HS-27A (cell line): ENCODE measurements around the gene ATP2B3.

ENCODE experiments used
- DNase-seq: peaks from one replicate; pipeline ENCODE4 v3.0.0-alpha.2; 2012; ENCODE audit warnings: low read depth, missing footprints

ATP2B3 gene

DNA sequence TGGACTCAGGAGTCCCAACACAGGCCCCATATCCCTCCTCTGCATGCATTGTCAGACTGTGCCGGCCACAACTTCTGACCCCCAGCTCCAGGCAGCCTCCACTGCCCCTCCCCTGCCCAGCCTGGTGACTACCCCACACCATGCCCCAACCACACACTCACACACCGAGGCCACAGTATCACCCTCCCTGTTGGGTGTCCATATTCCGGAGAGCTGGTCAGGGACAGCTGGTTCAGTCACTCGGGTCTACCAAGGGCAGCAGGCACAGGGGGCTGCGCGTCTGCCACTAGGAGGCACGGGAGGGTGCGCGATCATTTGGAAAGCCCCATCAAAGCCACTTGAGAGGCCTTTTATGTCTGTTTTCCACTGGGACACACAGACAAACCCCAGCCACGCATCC lies 55.2 kb downstream of the ATP2B3 start:
- DNase-seq: no peak

DNA sequence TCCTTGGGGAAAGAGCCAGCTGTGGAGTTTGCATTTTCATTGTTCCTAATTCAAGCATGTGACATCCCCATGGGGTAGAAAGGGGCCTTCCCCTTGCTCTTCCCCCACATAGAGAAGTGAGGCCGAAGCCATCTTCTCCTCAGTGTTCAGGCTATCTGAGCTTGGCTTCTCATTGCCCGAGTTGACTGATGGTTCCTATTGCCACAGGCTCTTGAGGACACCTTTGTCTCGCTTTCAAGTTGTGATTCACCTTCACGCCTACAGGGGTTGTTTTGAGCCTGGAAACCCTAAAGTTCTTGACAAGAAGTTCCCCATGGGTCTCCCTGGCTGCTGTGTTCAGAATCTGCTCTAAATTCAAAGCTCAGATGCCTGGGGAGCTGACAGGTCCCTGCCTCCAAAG lies 56.5 kb downstream of the ATP2B3 start:
- DNase-seq: no peak

- no peak for DNase-seq
Observed at GRCh38 chrX:153576239-153576870, 58.9 kb downstream of the ATP2B3 start.

DNA sequence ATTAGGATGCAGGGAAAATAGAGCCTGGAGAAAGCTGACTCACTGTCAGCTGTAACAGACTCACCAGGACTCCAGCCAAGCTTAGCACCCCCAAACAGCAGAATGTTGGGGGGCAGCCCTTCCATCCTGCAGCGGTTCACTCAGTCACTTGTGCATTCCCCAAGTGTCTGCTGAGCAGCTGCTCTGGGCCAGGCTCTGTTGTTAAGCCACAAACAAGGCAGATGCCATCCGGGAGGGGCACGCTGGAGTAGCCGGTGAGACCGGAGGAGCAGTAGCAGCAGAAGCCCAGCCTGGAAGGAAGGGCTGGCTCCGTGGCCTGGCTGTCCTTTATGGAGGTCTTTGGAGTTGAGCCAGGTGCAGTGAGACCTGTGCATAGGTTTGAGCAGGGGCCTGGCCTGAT lies 59.5 kb downstream of the ATP2B3 start:
- DNase-seq: no peak

GRCh38 chrX:153578200-153578835 lies 60.9 kb downstream of the ATP2B3 start:
- no peak for DNase-seq

GRCh38 chrX:153578889-153579288 lies 61.4 kb downstream of the ATP2B3 start:
- DNase-seq: no peak

DNA sequence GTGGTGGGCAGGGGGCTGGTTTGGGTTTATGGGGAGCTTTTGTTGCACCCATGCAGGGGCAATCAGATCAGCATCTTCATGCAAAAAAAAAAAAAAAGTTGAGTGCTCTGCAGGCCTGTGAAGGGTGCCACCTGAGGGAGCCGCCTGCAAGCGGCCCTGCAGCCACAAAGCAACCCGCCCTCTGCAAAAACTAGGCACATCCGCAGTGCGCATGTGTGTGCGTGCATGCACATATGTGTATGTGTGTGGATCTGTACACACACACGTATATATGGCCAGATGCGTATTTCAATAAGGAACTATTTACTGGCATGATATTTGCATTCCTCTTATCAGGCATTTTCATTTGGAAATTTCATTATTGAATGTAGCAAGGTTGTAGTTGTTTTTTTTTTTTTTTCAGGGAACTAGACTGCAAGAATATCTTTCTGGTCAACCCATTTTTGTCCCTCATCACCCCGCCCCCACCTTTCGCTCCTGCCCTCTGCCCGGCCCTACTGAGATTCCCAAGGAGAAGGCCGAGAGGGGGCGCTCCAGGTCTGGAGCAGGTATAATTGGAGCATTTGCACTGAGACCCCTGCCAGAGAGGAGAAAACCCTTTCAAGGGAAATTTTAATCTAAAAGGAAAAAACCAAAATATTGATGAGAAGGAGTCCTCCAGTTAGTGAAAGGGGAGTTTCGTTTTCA lies 63.4 kb downstream of the ATP2B3 start:
- no peak for DNase-seq

GRCh38 chrX:153582896-153583295 lies 65.5 kb downstream of the ATP2B3 start:
- DNase-seq: no peak

DNA sequence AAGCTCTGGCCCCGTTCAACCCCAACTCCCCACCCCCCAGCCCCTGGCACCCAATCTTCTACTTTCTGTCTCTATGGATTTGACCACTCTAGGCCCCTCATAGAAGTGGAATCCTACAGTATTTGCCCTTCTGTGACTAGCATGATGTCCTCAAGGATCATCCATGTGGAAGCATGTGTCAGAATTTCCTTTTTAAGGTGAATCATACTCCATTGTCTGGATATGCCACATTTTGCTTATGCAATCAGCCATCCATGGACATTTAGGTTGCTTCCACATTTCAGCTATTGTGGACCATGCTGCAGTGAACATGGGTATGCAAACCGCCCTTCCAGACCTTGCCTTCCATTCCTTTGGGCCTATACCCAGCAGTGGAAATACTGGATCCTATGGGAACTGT lies 66.0 kb downstream of the ATP2B3 start:
- DNase-seq: no peak

- no peak for DNase-seq
Observed at GRCh38 chrX:153585827-153586226, 68.4 kb downstream of the ATP2B3 start.

GRCh38 chrX:153587342-153587741 lies 69.9 kb downstream of the ATP2B3 start:
- DNase-seq: no peak

GRCh38 chrX:153588021-153588781 lies 70.8 kb downstream of the ATP2B3 start:
- no peak for DNase-seq

DNA sequence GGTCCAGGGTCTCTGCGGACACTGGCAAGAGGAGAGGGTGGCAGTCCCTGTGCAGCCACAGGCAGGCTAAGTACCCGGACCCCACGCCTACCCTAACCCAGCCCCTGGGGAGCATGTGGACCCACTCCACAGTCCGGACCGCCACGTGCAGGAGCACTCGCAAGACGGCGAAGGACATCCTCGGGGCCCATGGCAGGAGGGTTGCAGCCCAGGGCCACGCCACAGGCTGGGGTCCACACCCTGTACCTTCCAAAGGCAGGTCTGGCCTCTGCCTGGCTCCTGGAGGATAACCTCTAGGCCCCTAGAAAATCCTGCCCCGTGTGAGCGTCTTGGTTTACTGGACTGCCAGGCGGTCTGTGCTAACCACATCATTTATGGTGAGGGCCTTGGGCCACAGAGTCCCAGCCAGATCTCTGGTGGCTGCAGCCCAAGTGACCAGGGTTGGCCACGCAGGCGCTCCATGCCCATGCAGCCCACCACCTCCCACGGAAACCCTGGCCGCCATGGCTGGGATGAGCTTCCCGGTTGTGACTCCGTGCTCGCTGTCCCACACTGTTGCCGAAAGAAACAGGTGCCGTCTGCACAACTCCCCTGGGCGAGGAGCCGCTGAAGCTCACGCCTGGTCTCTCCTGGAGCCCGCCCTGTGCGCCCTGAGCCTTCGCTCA lies 71.5 kb downstream of the ATP2B3 start:
- DNase-seq: no peak

GRCh38 chrX:153590961-153591956 lies 73.8 kb downstream of the ATP2B3 start:
- no peak for DNase-seq

DNA sequence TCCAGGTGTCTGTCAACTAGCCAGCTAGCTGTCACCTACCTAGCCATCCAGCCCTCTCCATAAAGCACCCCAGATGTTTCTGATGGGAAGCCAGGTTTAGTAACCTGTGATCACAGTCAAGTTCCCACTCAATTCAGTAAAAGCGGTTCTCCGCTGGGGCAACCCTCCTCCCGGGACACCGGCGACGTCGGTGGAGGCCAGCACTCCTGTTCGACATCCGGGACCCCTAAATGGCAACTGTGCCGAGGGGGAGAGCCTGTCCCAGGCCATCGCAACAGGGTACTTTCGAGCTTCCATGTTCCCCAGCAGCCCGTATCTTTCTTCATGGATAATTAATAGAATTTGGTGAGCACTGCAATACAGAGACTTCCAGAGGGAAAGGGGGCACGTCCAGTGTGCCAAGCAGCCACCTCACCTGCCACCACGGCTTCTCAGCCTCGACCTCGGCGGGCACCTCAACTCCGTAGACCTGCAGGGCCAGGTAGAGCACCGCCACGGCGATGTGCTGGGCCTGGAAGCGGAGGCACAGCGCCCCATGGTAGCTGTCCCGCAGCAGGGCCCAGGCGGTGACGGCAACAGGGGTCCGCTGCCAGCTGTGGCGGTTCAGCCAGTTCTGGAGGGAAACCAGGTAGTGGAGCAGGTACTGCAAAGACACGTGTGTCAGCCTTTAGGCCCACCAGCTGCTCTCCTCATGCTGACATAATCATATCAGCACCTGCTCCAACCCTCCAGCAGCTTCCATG lies 74.8 kb downstream of the ATP2B3 start:
- DNase-seq: no peak

DNA sequence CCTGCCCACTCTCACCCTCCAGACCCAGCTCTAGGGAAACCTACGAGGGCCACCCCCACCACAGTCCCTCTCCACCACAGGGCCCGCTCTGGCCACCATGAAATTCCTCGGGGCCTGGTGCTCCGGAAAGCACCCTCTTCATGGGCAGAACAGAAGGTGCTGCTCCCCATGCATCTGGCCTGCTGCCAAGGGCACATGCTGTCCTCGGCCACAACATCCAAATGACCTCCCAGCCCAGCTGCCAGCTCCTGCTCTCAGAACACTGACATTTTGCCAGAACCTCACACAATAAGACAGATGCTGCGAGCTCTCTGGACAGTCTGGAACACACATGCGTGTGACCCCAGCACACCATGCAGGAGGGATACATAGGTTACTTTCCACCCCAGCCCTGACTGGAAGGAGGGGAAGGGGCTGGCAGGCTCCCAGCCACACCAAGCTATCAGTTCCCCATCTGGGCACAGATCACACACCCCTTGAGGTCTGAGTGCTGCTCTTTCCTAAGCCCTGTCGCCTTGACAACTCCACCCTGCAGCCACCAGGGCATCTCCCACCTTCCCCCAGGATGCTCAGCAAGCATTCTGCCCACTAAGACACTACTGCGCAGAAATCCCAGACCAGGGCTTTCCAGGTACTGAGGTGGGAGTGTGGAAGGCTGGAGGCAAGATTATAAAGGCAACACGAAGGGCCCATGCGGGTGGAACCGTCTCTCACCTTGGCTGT lies 75.7 kb downstream of the ATP2B3 start:
- no peak for DNase-seq

- no peak for DNase-seq
Observed at GRCh38 chrX:153593811-153594500, 76.5 kb downstream of the ATP2B3 start.

DNA sequence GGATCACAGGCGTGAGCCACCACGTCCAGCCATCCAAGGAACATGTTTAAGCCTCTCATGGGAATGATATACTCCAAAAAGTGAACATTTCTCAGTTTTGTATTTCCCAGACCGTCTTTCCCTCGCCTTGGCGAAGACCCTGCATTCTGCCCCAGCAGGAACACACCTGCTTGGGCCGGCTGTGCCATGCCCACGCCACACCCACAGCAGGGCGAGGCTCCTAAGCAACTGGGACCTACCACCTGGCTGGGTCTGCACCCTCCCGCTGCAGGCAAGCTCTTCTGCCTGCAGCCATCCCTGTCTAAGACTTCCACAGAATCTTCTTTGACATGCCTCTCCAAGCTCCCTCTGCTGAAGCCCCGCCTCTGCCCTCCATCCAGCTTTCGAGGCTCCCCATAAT lies 77.9 kb downstream of the ATP2B3 start:
- DNase-seq: no peak
